K562 (cell line): ENCODE results near the gene SMOC2.
"Not testable (repeated sequence)": the region's sequence is repeated elsewhere in the genome, so short reads cannot be mapped to it uniquely, and the experiment has no call there.

Source experiments
- CBX1 ChIP-seq: sonication (generic); IDR thresholded peaks from 2 replicates; pipeline ENCODE4 v1.6.1; 2016; ENCODE audit warnings: antibody characterized with exemption, low read depth, mild to moderate bottlenecking
- NFIC ChIP-seq: fragments of 450-650 bp; IDR thresholded peaks from 2 replicates; pipeline ENCODE4 v1.6.1; 2017; ENCODE audit warnings: mild to moderate bottlenecking, inconsistent platforms
- ZBTB34 ChIP-seq: fragments of 250-450 bp; sonication (Bioruptor Pico); IDR thresholded peaks from 2 replicates; pipeline ENCODE4 v1.8.0; 2021; ENCODE audit warnings: mild to moderate bottlenecking, moderate library complexity

- TF ChIP-seq CBX1; ZBTB34 (CRISPR knock-in tag); NFIC: not testable (repeated sequence)
These were observed 132.4 kb downstream of the SMOC2 start for GRCh38 chr6:168573276-168573835.
